ENCODE measurements around the gene ADARB2. TPM values are rescaled to one million over a fixed set of nuclear protein-coding genes. Genes with fewer than 3 reads are reported as not detected.

Gene ADARB2
- total RNA-seq, 1 donor from 2014 or later = 38.7 TPM

DNA sequence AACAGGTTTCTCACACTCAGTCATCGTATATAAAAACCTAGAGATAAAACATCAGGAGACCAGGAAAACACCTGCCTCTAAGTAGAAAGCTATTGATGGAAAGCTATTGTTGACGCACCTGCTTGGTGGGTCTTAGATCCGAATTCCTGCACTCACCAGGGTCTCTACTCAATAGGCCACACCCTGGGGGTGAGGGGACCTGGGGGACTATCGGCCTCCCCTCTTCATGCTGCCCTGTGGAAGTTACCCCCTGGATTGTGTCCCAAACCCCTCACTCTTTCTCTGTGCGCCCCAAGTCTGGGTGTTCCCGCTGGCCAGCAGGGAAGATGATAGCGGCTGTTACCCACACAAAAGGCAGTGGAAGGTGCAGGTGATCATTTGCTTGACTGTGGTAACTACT, 368.1 kb downstream of the ADARB2 start:
- Mint-ChIP-seq H3K4me3 (ENCODE audit: unreplicated experiment) (no peak overlapping the region), H3K27me3 (ENCODE audit: unreplicated experiment) (no peaks in the 10 kb centered on the region), H3K9me3 (ENCODE audit: unreplicated experiment) (no peaks in the 10 kb centered on the region), H3K4me1 (ENCODE audit: unreplicated experiment) (peaks cover 9% of the 10 kb centered on the region), H3K36me3 (ENCODE audit: unreplicated experiment) (no peaks in the 10 kb centered on the region), H3K27ac (ENCODE audit: unreplicated experiment) (no peak overlapping the region)
- TF ChIP-seq, protein P1, sequence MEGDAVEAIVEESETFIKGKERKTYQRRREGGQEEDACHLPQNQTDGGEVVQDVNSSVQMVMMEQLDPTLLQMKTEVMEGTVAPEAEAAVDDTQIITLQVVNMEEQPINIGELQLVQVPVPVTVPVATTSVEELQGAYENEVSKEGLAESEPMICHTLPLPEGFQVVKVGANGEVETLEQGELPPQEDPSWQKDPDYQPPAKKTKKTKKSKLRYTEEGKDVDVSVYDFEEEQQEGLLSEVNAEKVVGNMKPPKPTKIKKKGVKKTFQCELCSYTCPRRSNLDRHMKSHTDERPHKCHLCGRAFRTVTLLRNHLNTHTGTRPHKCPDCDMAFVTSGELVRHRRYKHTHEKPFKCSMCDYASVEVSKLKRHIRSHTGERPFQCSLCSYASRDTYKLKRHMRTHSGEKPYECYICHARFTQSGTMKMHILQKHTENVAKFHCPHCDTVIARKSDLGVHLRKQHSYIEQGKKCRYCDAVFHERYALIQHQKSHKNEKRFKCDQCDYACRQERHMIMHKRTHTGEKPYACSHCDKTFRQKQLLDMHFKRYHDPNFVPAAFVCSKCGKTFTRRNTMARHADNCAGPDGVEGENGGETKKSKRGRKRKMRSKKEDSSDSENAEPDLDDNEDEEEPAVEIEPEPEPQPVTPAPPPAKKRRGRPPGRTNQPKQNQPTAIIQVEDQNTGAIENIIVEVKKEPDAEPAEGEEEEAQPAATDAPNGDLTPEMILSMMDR (IDR thresholded peaks at IDR 0.05) = no peak
- peak; percentile 64 for DNase-seq (ENCODE audit: extremely low spot score, unreplicated experiment)

DNA sequence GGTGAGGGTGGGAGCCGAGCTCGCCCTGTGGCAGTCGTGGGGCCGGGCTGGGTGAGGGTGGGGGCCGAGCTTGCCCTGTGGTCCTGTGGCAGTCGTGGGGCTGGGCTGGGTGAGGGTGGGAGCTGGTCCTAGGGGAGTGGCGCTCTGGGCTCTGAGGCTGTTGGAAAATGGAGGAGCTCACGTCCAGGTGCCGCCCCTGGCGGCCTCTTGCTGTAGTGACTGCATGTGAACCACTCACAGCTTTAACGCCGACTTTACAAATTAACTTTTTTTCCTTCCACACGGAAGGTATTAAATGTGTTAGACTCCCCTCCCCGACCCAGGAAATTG, 368.5 kb downstream of the ADARB2 start:
- TF ChIP-seq, protein P1 (IDR thresholded peaks at IDR 0.05) = peak; percentile 57
- Mint-ChIP-seq H3K36me3 (ENCODE audit: unreplicated experiment) (no peaks in the 10 kb centered on the region), H3K27me3 (ENCODE audit: unreplicated experiment) (no peaks in the 10 kb centered on the region), H3K27ac (ENCODE audit: unreplicated experiment) (no peak overlapping the region), H3K9me3 (ENCODE audit: unreplicated experiment) (no peaks in the 10 kb centered on the region), H3K4me3 (ENCODE audit: unreplicated experiment) (no peak overlapping the region), H3K4me1 (ENCODE audit: unreplicated experiment) (peaks cover 9% of the 10 kb centered on the region)
- DNase-seq (ENCODE audit: extremely low spot score, unreplicated experiment) = peak; percentile 57

DNA sequence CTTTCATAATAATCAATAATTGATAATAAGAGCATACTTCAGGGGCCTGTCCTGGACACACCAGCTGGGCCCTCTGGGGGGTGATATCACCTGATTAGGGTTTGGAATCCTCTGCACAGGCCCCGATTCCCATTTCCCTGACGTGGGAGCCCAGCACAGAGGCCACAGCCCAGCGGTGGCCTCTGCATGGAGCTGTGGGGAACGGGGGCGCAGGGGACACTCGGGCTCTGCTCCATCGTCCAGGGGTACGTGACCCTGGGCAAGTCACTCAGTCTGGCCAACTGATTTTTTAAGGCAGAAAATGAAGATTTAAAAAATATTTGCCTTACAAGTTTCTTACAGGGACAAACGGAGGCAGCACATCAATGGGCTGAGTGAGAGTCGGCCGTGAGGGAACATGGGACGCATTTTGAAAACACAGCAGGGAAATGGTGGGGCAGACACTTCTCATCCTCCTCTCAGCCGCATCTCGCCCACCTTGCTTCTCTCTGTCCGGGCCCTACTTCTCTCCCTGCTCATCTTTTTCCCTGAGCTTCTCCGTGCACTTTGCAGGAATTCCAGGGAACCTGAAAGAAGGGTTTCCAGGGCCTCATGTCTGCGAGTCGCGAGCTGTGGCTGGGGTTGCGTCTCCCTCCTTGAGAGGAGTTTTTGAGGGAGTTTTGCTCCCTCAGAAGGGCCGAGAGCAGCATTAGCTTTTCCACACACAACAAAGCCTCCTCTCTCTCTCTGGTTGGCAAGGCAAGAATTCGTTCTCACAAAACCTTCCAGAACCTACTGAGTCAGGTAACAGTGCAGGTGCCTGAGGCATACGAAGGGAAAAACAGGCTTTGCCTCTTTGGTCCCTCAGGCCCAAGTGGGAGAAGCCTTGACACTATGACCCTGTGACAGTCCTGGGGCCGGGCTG, 369.1 kb downstream of the ADARB2 start:
- Mint-ChIP-seq H3K4me1 (ENCODE audit: unreplicated experiment) (peaks cover 9% of the 10 kb centered on the region), H3K36me3 (ENCODE audit: unreplicated experiment) (no peaks in the 10 kb centered on the region), H3K4me3 (ENCODE audit: unreplicated experiment) (no peak overlapping the region), H3K27me3 (ENCODE audit: unreplicated experiment) (no peaks in the 10 kb centered on the region), H3K9me3 (ENCODE audit: unreplicated experiment) (no peaks in the 10 kb centered on the region), H3K27ac (ENCODE audit: unreplicated experiment) (no peak overlapping the region)
- TF ChIP-seq, protein P1 (IDR thresholded peaks at IDR 0.05) = no peak
- peak; percentile 68 for DNase-seq (ENCODE audit: extremely low spot score, unreplicated experiment)

DNA sequence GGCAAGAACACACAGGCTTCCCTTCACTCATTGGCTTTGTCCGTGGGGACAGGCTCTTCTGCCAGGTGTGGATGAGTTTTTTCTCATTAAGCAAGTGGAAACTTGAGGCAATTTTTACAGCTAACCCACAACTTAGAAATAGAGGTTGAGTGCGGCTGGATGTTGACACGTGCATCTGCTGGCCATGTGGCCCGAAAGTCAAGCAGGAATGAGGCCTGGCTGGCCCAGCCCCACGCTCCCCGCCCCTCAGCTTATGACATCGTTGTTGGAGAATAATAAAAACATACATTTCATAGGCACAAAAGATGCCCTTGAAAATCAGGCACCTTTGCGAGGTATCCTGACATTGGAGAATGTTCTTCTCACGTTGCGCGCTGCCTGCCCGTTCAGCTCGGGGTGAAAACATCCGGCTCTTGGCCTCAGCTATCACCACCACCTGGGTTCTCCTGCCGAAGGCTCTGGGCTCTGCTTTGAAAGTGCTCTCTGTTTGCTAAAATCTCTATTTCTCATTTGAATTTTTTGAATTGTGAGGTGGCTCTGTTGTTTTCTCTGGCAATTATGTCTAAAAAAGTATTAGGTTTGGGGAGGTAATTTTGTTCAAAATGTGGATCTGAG, 370.4 kb downstream of the ADARB2 start:
- Mint-ChIP-seq H3K4me3 (ENCODE audit: unreplicated experiment) (no peak overlapping the region), H3K9me3 (ENCODE audit: unreplicated experiment) (no peaks in the 10 kb centered on the region), H3K4me1 (ENCODE audit: unreplicated experiment) (peaks cover 10% of the 10 kb centered on the region), H3K27me3 (ENCODE audit: unreplicated experiment) (no peaks in the 10 kb centered on the region), H3K36me3 (ENCODE audit: unreplicated experiment) (no peaks in the 10 kb centered on the region), H3K27ac (ENCODE audit: unreplicated experiment) (no peak overlapping the region)
- TF ChIP-seq, protein P1 (IDR thresholded peaks at IDR 0.05) = no peak
- DNase-seq (ENCODE audit: extremely low spot score, unreplicated experiment) = no peak

DNA sequence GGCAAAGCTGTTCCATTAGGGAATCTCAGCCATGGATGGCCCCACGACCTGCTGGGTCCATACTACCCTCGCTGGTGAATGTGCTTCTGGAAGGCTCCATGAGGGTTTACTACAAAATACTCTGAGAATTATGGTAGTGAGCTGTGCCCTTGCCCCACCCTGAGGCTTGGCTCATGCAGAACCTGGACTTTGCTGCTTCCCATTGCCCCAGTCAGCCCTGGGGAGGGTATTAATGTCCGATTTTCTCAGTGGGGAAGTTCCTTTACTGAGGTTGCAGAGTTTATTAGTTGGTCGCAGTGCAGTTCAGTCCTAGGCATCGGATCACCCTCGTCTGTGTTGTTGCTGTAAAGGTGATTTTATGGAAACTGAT, 371.0 kb downstream of the ADARB2 start:
- no peak overlapping the region for H3K4me3 Mint-ChIP-seq (ENCODE audit: unreplicated experiment)
- no peaks in the 10 kb centered on the region for H3K27me3 Mint-ChIP-seq (ENCODE audit: unreplicated experiment)
- DNase-seq (ENCODE audit: extremely low spot score, unreplicated experiment) = no peak
- peaks cover 16% of the 10 kb centered on the region for H3K4me1 Mint-ChIP-seq (ENCODE audit: unreplicated experiment)
- H3K27ac Mint-ChIP-seq (ENCODE audit: unreplicated experiment) = no peak overlapping the region
- no peaks in the 10 kb centered on the region for H3K36me3 Mint-ChIP-seq (ENCODE audit: unreplicated experiment)
- TF ChIP-seq, protein P1 (IDR thresholded peaks at IDR 0.05) = no peak
- H3K9me3 Mint-ChIP-seq (ENCODE audit: unreplicated experiment) = no peaks in the 10 kb centered on the region
